Measurements from ENCODE around the gene IMMP2L.

IMMP2L gene

DNA sequence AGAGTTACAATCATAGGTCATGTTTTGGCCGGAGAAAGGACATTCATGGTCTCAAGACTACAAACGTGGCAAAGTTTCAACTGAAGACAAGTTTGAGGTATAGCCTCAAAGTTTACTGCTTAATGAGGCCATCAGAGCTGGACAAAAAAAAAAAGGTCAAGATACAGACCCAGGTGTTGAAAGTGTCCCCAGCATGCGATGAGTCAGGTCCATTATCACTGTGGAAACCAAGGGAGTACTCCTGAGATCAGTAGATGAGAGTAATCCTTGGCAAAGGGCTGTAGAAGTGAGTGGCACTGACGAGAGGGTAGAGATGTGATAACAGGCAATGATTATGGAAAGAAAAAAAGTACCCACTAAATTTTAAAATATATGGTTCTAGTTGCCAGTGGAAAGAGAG, 551.5 kb downstream of the IMMP2L start:
- TF ChIP-seq CTCF (conservative IDR thresholded peaks at IDR 0.05) (no peak), ZFX (IDR thresholded peaks at IDR 0.05) (no peak)
- H3K27ac ChIP-seq: no peak overlapping the region

GRCh38 chr7:111009526-111010040, 552.7 kb downstream of the IMMP2L start:
- no peak for TF ChIP-seq CTCF (conservative IDR thresholded peaks at IDR 0.05)
- no peak overlapping the region for H3K27ac ChIP-seq

- TF ChIP-seq ZFX (IDR thresholded peaks at IDR 0.05): no peak
- H3K27ac ChIP-seq: no peak overlapping the region
These were observed 555.6 kb downstream of the IMMP2L start for GRCh38 chr7:111006691-111007090.

DNA sequence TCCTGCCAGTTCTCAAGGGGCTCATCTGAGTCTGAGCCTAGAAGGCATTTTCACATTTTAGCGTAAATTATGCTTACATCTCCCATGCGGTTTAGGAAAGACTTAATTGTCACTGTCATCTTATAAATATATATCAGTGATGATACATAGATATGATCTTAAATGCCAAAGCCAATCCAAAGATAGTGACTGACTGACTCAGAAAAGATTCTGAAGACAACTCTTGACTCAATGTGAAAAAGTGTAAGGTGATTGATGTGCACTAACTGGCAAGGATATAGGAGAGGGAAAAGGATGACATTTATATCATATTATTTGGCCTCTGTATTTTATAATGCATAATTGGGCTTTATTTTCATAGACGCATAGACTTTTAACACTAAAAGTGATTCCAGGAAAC, 556.3 kb downstream of the IMMP2L start:
- TF ChIP-seq CTCF (conservative IDR thresholded peaks at IDR 0.05): no peak

GRCh38 chr7:111005445-111005844, 556.8 kb downstream of the IMMP2L start:
- TF ChIP-seq CTCF (conservative IDR thresholded peaks at IDR 0.05): no peak
- TF ChIP-seq ZFX (IDR thresholded peaks at IDR 0.05): no peak
- H3K27ac ChIP-seq: no peak overlapping the region

More for the DNA sequence above, 556.3 kb downstream of the IMMP2L start:
- H3K27ac ChIP-seq: no peak overlapping the region

DNA sequence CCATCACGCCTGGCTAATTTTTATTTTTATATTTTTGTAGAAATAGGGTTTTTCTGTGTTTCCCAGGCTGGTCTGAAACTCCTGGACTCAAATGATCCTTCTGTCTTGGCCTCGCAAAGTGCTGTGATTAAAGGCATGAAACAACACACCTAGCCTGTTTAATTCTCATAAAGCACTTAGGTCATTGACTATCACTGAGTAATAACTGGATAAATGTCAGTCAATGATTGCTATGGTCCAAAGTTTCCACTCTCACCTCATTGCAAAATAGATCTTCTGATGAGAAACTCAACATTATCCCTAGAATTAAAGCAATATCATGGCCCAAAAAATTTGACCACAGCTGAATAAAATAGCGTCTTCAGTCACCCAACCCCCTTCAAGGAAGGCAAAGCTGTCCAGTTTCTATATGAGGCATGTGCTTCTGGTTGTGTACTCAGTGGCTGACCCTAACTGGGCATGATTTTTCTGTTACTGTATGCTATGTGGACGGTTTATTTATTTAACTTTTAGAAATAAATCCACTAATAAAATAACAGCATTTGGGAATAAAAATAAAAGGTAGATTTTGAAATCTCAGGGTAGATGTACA, 557.9 kb downstream of the IMMP2L start:
- no peak overlapping the region for H3K27ac ChIP-seq
- no peak for TF ChIP-seq CTCF (conservative IDR thresholded peaks at IDR 0.05)
- TF ChIP-seq ZFX (IDR thresholded peaks at IDR 0.05): no peak

DNA sequence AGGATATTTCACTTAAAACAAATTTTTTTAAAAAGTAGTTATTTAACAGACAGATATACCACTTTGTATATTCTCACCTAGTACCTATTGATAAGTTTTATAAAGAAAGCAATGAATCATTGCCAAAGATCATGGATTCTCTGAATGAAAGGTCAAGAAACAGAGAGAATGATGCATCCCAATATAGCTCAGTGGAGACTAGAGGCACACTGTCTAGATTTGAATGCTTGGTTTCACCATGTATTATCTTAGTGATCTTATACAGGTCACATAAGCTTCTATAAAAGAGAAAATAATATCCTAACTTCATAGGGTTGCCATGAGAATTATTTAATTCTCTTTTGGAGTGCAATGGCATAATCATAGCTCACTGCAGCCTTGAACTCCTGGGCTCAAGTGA, 558.4 kb downstream of the IMMP2L start:
- no peak for TF ChIP-seq ZFX (IDR thresholded peaks at IDR 0.05)
- no peak for TF ChIP-seq CTCF (conservative IDR thresholded peaks at IDR 0.05)
- no peak overlapping the region for H3K27ac ChIP-seq

Measured in C4-2B (cell line).